ENCODE data around the gene AGBL1. TPM values are rescaled to one million over a fixed set of nuclear protein-coding genes. Genes with fewer than 3 reads are reported as not detected.

AGBL1 gene
- total RNA-seq, 1 donor from 2014 or later = 5.5 TPM

DNA sequence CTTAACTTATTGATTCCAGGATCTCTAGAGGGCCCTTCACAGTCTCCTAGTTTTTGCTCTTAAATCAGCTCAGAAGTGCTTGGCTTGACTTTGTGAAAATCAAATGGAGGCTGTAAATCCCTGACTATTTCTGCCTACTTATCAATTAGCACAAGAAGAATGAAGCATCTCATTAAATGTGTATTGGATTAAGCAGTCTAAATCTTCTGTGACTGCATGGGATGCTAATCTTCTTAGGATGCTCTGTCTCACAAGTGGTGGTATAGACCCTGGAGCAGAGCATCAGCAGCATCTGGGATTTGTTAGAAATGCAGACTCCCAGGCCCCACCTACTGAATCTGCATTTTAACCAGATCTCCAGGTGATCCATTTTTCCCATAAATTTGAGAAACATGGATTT lies 488.7 kb downstream of the AGBL1 start:
- Histone ChIP-seq H3K27ac (no peak overlapping the region), H3K36me3 (no peaks in the 10 kb centered on the region), H3K27me3 (no peaks in the 10 kb centered on the region), H3K79me2 (ENCODE audit: low read depth) (no peaks in the 10 kb centered on the region), H3K9ac (no peak overlapping the region), H3F3A (ENCODE audit: low read depth) (peaks cover 6% of the 10 kb centered on the region), H3K4me2 (no peak overlapping the region), H2AFZ (replicated peaks) (no peak overlapping the region), H4K20me1 (ENCODE audit: low read depth) (no peaks in the 10 kb centered on the region), H3K9me3 (ENCODE audit: low read depth) (no peaks in the 10 kb centered on the region), H3K4me1 (peaks cover 18% of the 10 kb centered on the region), H3K4me3 (no peak overlapping the region)
- Mint-ChIP-seq H3K27me3 (ENCODE audit: insufficient read depth, low read depth) (peaks cover 5% of the 10 kb centered on the region), H3K27ac (no peak overlapping the region), H3K9me3 (peaks cover 15% of the 10 kb centered on the region), H3K4me3 (no peak overlapping the region), H3K36me3 (no peaks in the 10 kb centered on the region), H3K4me1 (peaks cover 36% of the 10 kb centered on the region)
- DNase-seq (ENCODE audit: low spot score) = peak; percentile 41
- TF ChIP-seq EZH2 (IDR thresholded peaks at IDR 0.05) (no peak), EZH2phosphoT487 (IDR thresholded peaks at IDR 0.05) (peak; percentile 88)
- TF ChIP-seq, protein P1, sequence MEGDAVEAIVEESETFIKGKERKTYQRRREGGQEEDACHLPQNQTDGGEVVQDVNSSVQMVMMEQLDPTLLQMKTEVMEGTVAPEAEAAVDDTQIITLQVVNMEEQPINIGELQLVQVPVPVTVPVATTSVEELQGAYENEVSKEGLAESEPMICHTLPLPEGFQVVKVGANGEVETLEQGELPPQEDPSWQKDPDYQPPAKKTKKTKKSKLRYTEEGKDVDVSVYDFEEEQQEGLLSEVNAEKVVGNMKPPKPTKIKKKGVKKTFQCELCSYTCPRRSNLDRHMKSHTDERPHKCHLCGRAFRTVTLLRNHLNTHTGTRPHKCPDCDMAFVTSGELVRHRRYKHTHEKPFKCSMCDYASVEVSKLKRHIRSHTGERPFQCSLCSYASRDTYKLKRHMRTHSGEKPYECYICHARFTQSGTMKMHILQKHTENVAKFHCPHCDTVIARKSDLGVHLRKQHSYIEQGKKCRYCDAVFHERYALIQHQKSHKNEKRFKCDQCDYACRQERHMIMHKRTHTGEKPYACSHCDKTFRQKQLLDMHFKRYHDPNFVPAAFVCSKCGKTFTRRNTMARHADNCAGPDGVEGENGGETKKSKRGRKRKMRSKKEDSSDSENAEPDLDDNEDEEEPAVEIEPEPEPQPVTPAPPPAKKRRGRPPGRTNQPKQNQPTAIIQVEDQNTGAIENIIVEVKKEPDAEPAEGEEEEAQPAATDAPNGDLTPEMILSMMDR (IDR thresholded peaks at IDR 0.05) = no peak

DNA sequence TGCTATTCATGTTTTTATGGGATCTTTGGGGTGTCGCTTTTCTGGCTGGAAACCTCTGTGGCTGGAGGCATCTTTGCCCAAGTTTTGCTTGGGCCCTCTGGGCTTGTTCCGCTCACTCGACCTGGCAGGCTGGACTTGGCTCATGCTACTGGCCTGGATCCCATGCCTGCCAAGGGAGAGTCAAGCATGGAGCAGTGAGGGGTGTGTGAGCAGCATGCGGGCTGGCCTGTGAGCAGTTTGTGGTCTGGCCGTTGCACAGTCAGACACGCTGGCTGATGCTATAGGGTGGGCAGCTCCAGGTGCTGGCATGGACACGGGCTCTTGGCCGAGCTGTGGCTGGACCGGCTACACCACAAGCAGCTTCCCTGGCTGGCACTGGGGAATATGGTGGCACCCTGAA lies 491.1 kb downstream of the AGBL1 start:
- H3K36me3 Mint-ChIP-seq = no peaks in the 10 kb centered on the region
- H3K27ac Mint-ChIP-seq = no peak overlapping the region
- peaks cover 46% of the 10 kb centered on the region for H3K4me1 Mint-ChIP-seq
- H3K4me3 Mint-ChIP-seq = no peak overlapping the region
- no peak for DNase-seq (ENCODE audit: low spot score)
- Histone ChIP-seq H3F3A (ENCODE audit: low read depth) (peaks cover 6% of the 10 kb centered on the region), H3K27me3 (no peaks in the 10 kb centered on the region), H3K9ac (no peak overlapping the region), H3K4me2 (no peak overlapping the region), H3K36me3 (no peaks in the 10 kb centered on the region), H3K4me3 (no peak overlapping the region), H3K27ac (no peak overlapping the region), H2AFZ (replicated peaks) (no peak overlapping the region), H3K79me2 (ENCODE audit: low read depth) (no peaks in the 10 kb centered on the region), H3K4me1 (peaks cover 18% of the 10 kb centered on the region), H4K20me1 (ENCODE audit: low read depth) (no peaks in the 10 kb centered on the region), H3K9me3 (ENCODE audit: low read depth) (no peaks in the 10 kb centered on the region)
- TF ChIP-seq EZH2phosphoT487 (IDR thresholded peaks at IDR 0.05) (no peak), EZH2 (IDR thresholded peaks at IDR 0.05) (no peak)
- TF ChIP-seq, protein P1 (IDR thresholded peaks at IDR 0.05) = no peak
- peaks cover 5% of the 10 kb centered on the region for H3K9me3 Mint-ChIP-seq
- H3K27me3 Mint-ChIP-seq (ENCODE audit: insufficient read depth, low read depth) = peaks cover 5% of the 10 kb centered on the region

DNA sequence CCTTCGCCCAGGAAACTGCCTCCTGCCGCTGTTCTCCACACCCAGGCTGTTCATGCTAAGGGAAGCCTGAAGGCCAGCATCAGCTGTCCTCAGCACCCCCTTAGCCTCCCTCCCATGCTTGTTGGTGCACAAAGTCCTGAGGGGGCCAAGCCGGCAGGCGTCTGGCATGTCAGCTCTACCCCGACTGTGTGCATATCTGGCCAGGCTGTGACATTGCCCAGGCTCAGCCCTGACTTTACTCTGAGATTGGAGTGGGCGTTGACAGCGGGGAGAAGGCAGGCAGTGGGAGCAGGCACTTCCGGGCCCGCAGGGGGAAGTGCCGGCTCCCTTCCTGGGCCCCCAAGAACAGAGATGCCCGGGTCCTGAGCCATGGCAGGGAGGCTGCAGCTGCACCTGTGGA lies 492.2 kb downstream of the AGBL1 start:
- TF ChIP-seq, protein P1 (IDR thresholded peaks at IDR 0.05) = no peak
- no peak for TF ChIP-seq EZH2phosphoT487 (IDR thresholded peaks at IDR 0.05)
- no peak for TF ChIP-seq EZH2 (IDR thresholded peaks at IDR 0.05)
- Histone ChIP-seq H3K4me3 (no peak overlapping the region), H3K4me1 (peaks cover 18% of the 10 kb centered on the region), H3K36me3 (no peaks in the 10 kb centered on the region), H3K4me2 (no peak overlapping the region), H3K27me3 (no peaks in the 10 kb centered on the region), H4K20me1 (ENCODE audit: low read depth) (no peaks in the 10 kb centered on the region), H3K9me3 (ENCODE audit: low read depth) (no peaks in the 10 kb centered on the region), H2AFZ (replicated peaks) (no peak overlapping the region), H3F3A (ENCODE audit: low read depth) (peaks cover 6% of the 10 kb centered on the region), H3K79me2 (ENCODE audit: low read depth) (no peaks in the 10 kb centered on the region), H3K27ac (no peak overlapping the region), H3K9ac (no peak overlapping the region)
- Mint-ChIP-seq H3K27me3 (ENCODE audit: insufficient read depth, low read depth) (peaks cover 5% of the 10 kb centered on the region), H3K4me1 (peaks cover 46% of the 10 kb centered on the region), H3K9me3 (peaks cover 7% of the 10 kb centered on the region), H3K27ac (no peak overlapping the region), H3K36me3 (no peaks in the 10 kb centered on the region), H3K4me3 (no peak overlapping the region)
- DNase-seq (ENCODE audit: low spot score) = no peak

Measured in neural progenitor cell (in vitro differentiated cells).